ENCODE results near the gene ZNF502. TPM values are rescaled to one million over a fixed set of nuclear protein-coding genes. Genes with fewer than 3 reads are reported as not detected.
"Not testable (repeated sequence)": the region's sequence is repeated elsewhere in the genome, so short reads cannot be mapped to it uniquely, and the experiment has no call there.

ZNF502 gene
- 1 to 10 TPM; 5.0 to 10.0 (median 5.5) TPM for total RNA-seq

- TF ChIP-seq EP300 (IDR thresholded peaks at IDR 0.05), result no peak
- TF ChIP-seq POLR2A (IDR thresholded peaks at IDR 0.05), result peak in 1 of 2 donors; percentile 33
- TF ChIP-seq POLR2AphosphoS5 (IDR thresholded peaks at IDR 0.05), result peak; percentile 75
- TF ChIP-seq CTCF (IDR thresholded peaks at IDR 0.05), result peak in 3 of 4 experiments; percentile 56 to 58 (median 56)
- peak within 1 kb of the TSS in 3 of 4 donors; percentile 82 to 83 (median 82) for H3K27ac ChIP-seq
- H3K9me3 ChIP-seq, result peaks cover 0 to 43% (median 0%) of the 10 kb centered on the region in 3 donors
- WGBS, 2 donors (ENCODE audit: low coverage in 1 of 2), result 0 to 1% methylated on average over 9 to 17 of the region's 36 CpGs
- H3K27me3 ChIP-seq, result peaks cover 23% of the 10 kb centered on the region
- H3K4me3 ChIP-seq, result peak within 1 kb of the TSS; percentile 73 to 94
- H3K36me3 ChIP-seq, result peaks cover 0 to 32% of the 10 kb centered on the region in 2 donors
- H3K4me1 ChIP-seq, result peaks cover 0 to 19% (median 0%) of the 10 kb centered on the region in 3 donors
- peak; percentile 96 for ATAC-seq
Measured at GRCh38 chr3:44712455-44713075, at the start of gene ZNF502. Gene ZNF502, plus strand, starts transcription at chr3:44712660. Its CDS starts 7,602 bp downstream, at chr3:44720262.

GRCh38 chr3:44665173-44665572 is 47.3 kb upstream of the ZNF502 start:
- H3K4me1 ChIP-seq, result no peaks in the 10 kb centered on the region
- WGBS, 2 donors (ENCODE audit: low coverage in 1 of 2), result 89 to 92% methylated on average over 3 of the region's 3 CpGs

DNA sequence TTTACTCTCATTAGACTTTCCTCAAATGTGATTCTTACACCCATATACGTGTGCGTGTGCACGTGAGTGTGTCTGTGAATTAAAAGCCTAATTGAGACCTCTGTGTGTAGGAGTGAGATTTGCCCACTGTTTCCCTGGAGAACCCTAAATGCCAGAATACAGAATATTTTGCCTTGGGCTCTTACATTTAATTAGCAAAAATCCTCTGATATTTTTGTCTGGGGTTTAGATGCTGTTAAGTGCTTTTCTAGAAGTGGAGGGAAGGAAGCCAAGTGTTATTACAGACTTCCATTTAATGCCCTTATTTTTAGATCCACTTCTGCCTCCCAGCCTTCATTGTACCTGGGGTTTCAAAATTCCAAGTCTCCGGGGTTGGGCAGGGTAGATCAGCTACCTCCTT is 46.1 kb upstream of the ZNF502 start:
- Histone ChIP-seq H3K27ac (no peak overlapping the region), H3K36me3 (peaks cover 0 to 8% of the 10 kb centered on the region in 2 donors), H3K4me3 (no peak overlapping the region), H3K27me3 (no peaks in the 10 kb centered on the region), H3K4me1 (no peaks in the 10 kb centered on the region), H3K9me3 (no peaks in the 10 kb centered on the region)
- no peak for ATAC-seq
- no peak for TF ChIP-seq POLR2AphosphoS5 (IDR thresholded peaks at IDR 0.05)
- TF ChIP-seq POLR2A (IDR thresholded peaks at IDR 0.05), result no peak
- TF ChIP-seq EP300 (IDR thresholded peaks at IDR 0.05), result no peak
- no peak for TF ChIP-seq CTCF (IDR thresholded peaks at IDR 0.05)
- 57 to 87% methylated on average over 1 to 4 of the region's 4 CpGs for WGBS, 2 donors (ENCODE audit: low coverage in 1 of 2)

More at GRCh38 chr3:44665173-44665572, 47.3 kb upstream of the ZNF502 start:
- H3K27ac ChIP-seq, result no peak overlapping the region
- no peak for TF ChIP-seq EP300 (IDR thresholded peaks at IDR 0.05)
- TF ChIP-seq POLR2A (IDR thresholded peaks at IDR 0.05), result no peak
- TF ChIP-seq CTCF (IDR thresholded peaks at IDR 0.05), result no peak
- no peak for TF ChIP-seq POLR2AphosphoS5 (IDR thresholded peaks at IDR 0.05)
- no peaks in the 10 kb centered on the region for H3K27me3 ChIP-seq
- ATAC-seq, result no peak
- no peak overlapping the region for H3K4me3 ChIP-seq
- H3K9me3 ChIP-seq, result peaks cover 0 to 8% (median 0%) of the 10 kb centered on the region in 3 donors
- H3K36me3 ChIP-seq, result peaks cover 0 to 19% of the 10 kb centered on the region in 2 donors

DNA sequence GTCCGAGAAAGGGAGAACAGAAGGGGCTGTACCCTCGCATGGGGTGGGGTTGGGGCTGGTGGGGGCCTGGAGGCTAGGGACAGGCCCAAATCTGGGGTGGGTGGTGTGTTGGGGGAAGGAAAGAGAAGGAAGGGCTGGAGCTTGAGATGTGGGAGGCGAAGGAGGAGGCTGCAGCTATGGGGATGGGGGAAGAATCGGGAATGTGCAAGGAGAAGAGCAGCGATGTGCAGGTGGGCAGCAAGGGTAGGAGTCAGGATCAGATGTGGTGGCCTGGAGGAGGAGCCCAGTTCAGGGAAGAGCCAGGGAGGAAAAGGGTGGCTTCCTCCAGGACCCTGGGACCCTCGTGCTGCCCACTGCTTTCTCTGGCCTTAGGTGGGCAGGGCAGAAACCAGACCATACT is 42.7 kb upstream of the ZNF502 start:
- H3K9me3 ChIP-seq, result no peaks in the 10 kb centered on the region
- no peak for ATAC-seq
- H3K27ac ChIP-seq, result no peak overlapping the region
- 77% methylated on average over 6 of the region's 6 CpGs; no CpG with 5 or more reads in 1 of the 2 donors for WGBS, 2 donors (ENCODE audit: low coverage in 1 of 2)
- no peaks in the 10 kb centered on the region for H3K36me3 ChIP-seq
- no peaks in the 10 kb centered on the region for H3K27me3 ChIP-seq
- TF ChIP-seq CTCF (IDR thresholded peaks at IDR 0.05) (no peak), POLR2AphosphoS5 (IDR thresholded peaks at IDR 0.05) (no peak), POLR2A (IDR thresholded peaks at IDR 0.05) (no peak), EP300 (IDR thresholded peaks at IDR 0.05) (no peak)
- H3K4me3 ChIP-seq, result no peak overlapping the region
- H3K4me1 ChIP-seq, result no peaks in the 10 kb centered on the region

GRCh38 chr3:44673466-44673865 is 39.0 kb upstream of the ZNF502 start:
- WGBS, 2 donors (ENCODE audit: low coverage in 1 of 2), result 95 to 100% methylated on average over 3 to 5 of the region's 8 CpGs
- not testable (repeated sequence) for ATAC-seq, H3K9me3 ChIP-seq, H3K27ac ChIP-seq, H3K4me1 ChIP-seq, H3K4me3 ChIP-seq, H3K36me3 ChIP-seq, H3K27me3 ChIP-seq

All from gastroesophageal sphincter (tissue), 4 donors.